NT2/D1 (cell line): ENCODE data around the gene PITRM1.

Experiments
- SUZ12 ChIP-seq: IDR thresholded peaks from 2 replicates; pipeline ENCODE4 v1.6.1; 2011; ENCODE audit not compliant: insufficient read length, insufficient read depth; ENCODE audit errors: extremely low read depth
- YY1 ChIP-seq: IDR thresholded peaks from 2 replicates; pipeline ENCODE4 v1.6.1; 2011; ENCODE audit not compliant: insufficient read length, insufficient read depth

- no peak for TF ChIP-seq YY1
- no peak for TF ChIP-seq SUZ12
These were observed 26.3 kb upstream of the PITRM1 start for GRCh38 chr10:3198900-3199299.
